Measurements from ENCODE around the gene DSCAM. TPM values are rescaled to one million over a fixed set of nuclear protein-coding genes. Genes with fewer than 3 reads are reported as not detected.

The DSCAM gene
- total RNA-seq, 2 donors from 2014 or later = not detected

DNA sequence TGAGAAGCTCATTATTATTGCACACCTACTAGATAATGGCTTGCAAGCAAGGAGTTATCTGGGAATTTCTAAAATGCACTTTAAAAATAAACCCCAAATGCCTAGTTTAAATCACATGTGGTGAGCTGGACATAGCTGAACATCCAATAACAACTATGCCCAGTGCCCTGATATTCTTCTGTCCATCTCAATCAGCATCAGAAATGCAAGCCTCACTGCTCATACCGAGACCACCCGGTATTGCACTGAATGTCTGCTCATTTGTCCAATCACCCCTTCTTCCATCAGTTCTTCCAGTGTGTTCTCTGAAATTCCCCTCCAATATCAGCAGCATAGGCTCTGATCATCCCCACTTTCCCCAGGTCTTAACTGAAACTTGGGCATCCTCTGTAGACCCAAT lies 383.8 kb downstream of the DSCAM start:
- Histone ChIP-seq H3K4me3 (no peak overlapping the region), H3K27ac (no peak overlapping the region), H3K27me3 (no peaks in the 10 kb centered on the region), H3K9me3 (no peaks in the 10 kb centered on the region), H3K4me1 (no peaks in the 10 kb centered on the region), H3K36me3 (no peaks in the 10 kb centered on the region)
- TF ChIP-seq CTCF (IDR thresholded peaks at IDR 0.05) = no peak
- DNase-seq (ENCODE audit: low spot score) = no peak

DNA sequence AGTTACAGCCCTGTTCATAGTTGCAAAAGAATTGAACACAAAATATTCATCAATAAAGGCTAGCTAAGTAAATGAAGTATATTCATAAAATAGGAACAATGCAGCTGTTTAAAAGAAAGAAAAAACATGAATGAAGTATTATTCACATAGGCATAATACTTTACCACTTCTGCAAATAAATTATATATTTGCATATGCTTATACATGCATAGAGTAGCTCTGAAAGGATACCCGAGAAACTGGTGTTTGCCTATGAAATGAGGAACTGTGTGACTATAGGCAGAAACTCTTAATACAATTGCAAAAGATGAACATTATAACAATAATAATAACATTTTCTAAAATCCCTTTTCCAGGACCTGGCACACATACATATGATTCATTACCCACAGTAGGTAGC lies 385.9 kb downstream of the DSCAM start:
- no peak overlapping the region for H3K4me3 ChIP-seq
- H3K27me3 ChIP-seq = no peaks in the 10 kb centered on the region
- DNase-seq (ENCODE audit: low spot score) = no peak
- no peaks in the 10 kb centered on the region for H3K36me3 ChIP-seq
- H3K27ac ChIP-seq = no peak overlapping the region
- no peaks in the 10 kb centered on the region for H3K4me1 ChIP-seq
- TF ChIP-seq CTCF (IDR thresholded peaks at IDR 0.05) = no peak
- no peaks in the 10 kb centered on the region for H3K9me3 ChIP-seq

DNA sequence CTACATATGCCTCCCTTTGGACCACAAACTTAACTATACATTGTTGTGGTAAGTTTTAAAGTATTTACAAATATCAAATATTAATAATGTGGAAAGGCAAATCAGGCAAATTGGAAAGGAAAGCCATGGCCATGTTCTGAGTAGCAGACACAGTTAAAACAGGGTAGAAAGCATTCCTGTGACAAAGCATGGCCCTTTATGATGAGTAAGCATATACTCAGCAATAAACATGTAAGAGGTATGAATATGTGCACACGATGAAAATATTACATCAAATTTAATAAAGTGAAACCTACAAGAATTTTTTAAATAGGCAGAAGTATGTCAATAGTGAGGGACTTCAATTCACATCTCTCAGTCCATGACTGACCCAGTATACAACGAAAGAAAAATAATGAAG lies 389.2 kb downstream of the DSCAM start:
- H3K4me3 ChIP-seq = no peak overlapping the region
- no peaks in the 10 kb centered on the region for H3K36me3 ChIP-seq
- DNase-seq (ENCODE audit: low spot score) = no peak
- no peaks in the 10 kb centered on the region for H3K4me1 ChIP-seq
- no peaks in the 10 kb centered on the region for H3K9me3 ChIP-seq
- H3K27ac ChIP-seq = no peak overlapping the region
- TF ChIP-seq CTCF (IDR thresholded peaks at IDR 0.05) = no peak
- H3K27me3 ChIP-seq = no peaks in the 10 kb centered on the region

DNA sequence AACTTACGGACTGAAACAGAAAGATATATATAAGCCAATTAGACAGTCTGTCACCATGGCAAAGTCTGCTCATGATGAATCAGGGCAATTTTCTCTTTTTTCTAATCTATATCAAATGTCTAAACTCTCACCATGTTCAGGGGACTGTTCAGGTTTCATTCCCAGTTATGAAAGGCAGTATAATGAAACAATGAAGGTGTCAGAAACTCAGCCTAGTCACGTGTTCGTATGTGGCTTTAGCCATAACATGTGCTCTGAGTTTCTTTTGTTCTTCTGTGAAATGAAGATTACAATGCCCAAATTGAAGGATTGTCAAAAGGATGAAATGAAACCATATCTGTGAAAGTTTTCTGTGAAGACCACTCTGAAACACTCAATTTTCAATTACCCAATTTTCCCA lies 392.9 kb downstream of the DSCAM start:
- H3K4me1 ChIP-seq = no peaks in the 10 kb centered on the region
- DNase-seq (ENCODE audit: low spot score) = no peak
- no peak overlapping the region for H3K4me3 ChIP-seq
- no peaks in the 10 kb centered on the region for H3K36me3 ChIP-seq
- H3K27me3 ChIP-seq = no peaks in the 10 kb centered on the region
- TF ChIP-seq CTCF (IDR thresholded peaks at IDR 0.05) = no peak
- no peak overlapping the region for H3K27ac ChIP-seq
- H3K9me3 ChIP-seq = no peaks in the 10 kb centered on the region

DNA sequence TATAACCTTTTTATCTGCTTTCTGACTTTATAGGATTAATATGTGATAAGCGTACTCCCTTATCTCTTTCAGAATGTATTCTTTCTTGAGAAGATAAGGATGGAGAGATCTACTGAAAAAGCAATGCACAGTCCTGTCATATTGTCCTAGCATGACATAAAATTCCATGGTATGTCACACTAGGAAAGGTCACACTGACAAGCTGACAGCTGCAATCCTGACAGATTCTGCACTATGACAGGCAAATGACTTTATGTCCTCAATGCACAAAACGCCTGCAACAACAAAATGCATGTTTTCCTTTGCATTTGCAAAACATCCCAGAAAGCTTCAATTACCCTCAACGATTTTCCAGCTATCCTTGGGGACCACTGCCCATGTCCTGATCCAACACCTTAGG lies 393.8 kb downstream of the DSCAM start:
- no peak overlapping the region for H3K27ac ChIP-seq
- TF ChIP-seq CTCF (IDR thresholded peaks at IDR 0.05) = no peak
- no peak for DNase-seq (ENCODE audit: low spot score)
- H3K4me3 ChIP-seq = no peak overlapping the region
- H3K27me3 ChIP-seq = no peaks in the 10 kb centered on the region
- no peaks in the 10 kb centered on the region for H3K36me3 ChIP-seq
- no peaks in the 10 kb centered on the region for H3K4me1 ChIP-seq
- H3K9me3 ChIP-seq = no peaks in the 10 kb centered on the region

DNA sequence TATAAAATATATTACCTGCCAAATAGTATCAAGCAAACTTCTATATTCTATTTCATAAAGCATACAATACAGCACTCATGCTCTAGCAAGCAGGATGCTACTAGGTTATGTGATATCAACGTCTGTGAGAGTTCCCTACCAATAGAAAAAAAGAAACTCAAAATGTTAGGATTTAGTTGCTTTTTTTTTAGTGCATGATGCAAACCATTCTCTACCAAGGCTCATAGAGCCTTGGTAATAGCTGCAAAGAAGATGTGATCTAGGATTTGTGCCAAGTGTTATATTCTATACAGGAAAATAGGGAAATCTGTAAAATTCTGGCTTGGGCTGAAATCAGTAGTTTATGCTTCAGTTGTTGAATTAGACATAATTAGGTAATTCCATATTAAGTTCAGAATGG lies 394.4 kb downstream of the DSCAM start:
- Histone ChIP-seq H3K4me1 (no peaks in the 10 kb centered on the region), H3K9me3 (no peaks in the 10 kb centered on the region), H3K36me3 (no peaks in the 10 kb centered on the region), H3K27ac (no peak overlapping the region), H3K27me3 (no peaks in the 10 kb centered on the region), H3K4me3 (no peak overlapping the region)
- DNase-seq (ENCODE audit: low spot score) = no peak
- TF ChIP-seq CTCF (IDR thresholded peaks at IDR 0.05) = no peak

Data from right atrium auricular region (tissue), 2 donors.